ENCODE data around the gene GGA3.
"Not testable (repeated sequence)": the region's sequence is repeated elsewhere in the genome, so short reads cannot be mapped to it uniquely, and the experiment has no call there.

The GGA3 gene, protein sequence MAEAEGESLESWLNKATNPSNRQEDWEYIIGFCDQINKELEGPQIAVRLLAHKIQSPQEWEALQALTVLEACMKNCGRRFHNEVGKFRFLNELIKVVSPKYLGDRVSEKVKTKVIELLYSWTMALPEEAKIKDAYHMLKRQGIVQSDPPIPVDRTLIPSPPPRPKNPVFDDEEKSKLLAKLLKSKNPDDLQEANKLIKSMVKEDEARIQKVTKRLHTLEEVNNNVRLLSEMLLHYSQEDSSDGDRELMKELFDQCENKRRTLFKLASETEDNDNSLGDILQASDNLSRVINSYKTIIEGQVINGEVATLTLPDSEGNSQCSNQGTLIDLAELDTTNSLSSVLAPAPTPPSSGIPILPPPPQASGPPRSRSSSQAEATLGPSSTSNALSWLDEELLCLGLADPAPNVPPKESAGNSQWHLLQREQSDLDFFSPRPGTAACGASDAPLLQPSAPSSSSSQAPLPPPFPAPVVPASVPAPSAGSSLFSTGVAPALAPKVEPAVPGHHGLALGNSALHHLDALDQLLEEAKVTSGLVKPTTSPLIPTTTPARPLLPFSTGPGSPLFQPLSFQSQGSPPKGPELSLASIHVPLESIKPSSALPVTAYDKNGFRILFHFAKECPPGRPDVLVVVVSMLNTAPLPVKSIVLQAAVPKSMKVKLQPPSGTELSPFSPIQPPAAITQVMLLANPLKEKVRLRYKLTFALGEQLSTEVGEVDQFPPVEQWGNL

DNA sequence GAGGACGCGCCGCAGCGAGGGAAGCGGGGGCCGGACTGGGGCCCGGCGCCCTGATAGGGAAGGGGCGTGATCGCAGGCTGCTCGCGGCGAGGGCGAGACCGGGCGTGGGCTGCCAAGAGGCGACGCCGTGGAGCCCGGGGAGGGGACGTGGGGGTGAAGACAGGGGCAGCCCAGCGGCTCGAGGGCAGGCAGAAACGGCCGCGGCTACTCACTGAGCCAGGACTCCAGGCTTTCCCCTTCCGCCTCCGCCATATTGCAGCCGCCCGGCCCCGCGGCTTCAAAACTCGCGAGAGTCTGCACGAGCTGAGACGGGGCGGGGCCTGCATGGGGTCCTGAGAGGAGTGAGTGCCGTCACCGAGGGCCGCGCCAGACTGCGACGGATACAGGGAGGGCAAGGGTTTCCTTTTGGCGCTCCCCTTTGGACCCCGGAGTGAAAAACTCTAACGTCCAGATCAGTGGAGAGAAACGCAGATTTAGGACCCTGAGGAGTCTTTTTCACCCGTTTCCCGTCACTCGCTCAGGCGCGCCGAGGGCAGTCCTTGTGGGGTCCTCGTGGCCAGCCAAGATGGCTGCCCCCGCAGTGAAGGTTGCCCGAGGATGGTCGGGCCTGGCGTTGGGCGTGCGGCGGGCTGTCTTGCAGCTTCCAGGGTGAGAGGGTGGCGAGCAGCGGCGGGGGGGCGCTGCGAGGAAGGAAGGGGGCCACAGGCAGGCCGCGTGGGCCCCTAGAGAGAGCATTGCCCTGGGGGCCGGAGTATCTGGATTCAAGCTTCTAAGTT lies at the start of gene GGA3, which contains the start of gene MRPS7:
Gene GGA3 (minus strand): TSS at position 271 of the 776 bp plus-strand sequence. CDS start 19 bp downstream, at position 252.
Gene MRPS7 (plus strand): TSS at position 544 of the 776 bp plus-strand sequence. CDS start 22 bp downstream, at position 566.
- DNase-seq = peak; percentile 91 to 92

DNA sequence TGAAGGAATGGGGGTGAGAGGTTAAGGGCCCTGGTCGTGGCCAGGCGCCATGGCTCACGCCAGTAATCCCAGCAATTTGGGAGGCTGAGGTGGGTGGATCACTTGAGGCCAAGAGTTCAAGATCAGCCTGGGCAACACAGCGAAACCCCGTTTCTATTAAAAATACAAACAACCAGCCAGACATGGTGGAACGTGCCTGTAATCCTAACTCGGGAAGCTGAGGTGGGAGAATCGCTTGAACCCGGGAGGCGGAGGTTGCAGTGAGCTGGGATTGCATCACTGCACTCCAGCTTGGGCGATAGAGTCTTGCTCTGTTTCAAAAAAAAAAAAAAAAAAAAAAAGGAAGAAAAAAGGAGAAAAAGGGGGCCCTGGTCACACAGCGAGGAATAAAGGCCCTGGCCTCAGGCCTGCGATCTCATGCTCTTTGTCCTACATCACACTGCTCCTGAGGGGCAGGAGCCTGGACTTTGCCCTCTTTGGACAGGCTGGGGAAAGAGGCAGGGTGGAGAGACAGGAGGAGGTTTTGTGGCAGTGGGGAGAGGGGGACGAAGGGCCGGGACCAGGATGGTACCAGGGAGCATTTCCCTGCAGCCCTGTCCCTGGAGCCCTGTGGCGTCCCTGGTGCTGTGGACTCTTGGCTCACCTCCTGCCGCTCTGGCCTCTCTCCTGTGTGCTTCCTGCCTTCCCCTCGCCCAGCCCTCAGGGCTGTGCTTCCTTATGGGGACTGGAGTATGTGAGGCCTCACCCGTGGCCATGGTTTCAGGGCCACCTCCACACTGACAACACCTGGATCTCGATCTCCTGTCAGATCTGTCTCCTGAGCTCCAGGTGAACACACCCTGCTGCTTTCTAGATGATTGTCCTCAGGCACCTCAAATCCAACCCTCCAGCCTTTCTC lies 47.6 kb upstream of the GGA3 start:
- DNase-seq = no peak

DNA sequence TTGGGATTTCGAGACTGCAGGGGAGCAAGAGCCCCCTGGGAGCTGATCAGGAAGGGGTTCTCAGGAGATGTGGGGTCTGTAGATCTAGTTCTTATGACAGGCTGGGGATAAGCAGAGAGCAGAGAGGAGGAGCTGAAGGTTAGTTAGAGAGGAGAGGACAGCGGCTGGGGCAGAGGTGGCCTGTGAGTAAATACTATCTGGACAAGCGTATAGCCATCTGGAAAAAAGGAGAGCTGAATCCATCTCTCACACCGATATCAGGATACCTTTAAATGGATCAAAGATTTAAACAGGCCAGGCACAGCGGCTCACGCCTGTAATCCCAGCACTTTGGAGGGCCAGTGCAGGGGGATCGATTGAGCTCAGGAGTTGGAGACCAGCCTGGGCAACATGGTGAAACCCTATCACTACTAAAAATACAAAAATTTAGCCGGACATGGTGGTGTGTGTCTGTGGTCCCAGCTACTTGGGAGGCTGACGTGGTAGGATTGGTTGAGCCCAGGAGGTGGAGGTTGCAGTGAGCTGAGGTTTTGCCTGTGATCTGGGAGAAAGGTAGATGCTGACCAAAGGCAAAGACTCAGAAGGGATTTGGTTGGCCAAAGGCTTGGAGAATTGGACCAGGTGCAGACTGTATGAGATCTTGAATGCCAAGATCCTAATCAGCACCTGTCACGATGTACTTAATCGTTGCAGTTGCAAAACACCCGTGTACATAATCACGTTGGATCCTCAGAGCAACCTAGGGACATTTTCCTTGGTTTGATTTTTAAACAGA lies 46.7 kb upstream of the GGA3 start:
- DNase-seq = no peak

DNA sequence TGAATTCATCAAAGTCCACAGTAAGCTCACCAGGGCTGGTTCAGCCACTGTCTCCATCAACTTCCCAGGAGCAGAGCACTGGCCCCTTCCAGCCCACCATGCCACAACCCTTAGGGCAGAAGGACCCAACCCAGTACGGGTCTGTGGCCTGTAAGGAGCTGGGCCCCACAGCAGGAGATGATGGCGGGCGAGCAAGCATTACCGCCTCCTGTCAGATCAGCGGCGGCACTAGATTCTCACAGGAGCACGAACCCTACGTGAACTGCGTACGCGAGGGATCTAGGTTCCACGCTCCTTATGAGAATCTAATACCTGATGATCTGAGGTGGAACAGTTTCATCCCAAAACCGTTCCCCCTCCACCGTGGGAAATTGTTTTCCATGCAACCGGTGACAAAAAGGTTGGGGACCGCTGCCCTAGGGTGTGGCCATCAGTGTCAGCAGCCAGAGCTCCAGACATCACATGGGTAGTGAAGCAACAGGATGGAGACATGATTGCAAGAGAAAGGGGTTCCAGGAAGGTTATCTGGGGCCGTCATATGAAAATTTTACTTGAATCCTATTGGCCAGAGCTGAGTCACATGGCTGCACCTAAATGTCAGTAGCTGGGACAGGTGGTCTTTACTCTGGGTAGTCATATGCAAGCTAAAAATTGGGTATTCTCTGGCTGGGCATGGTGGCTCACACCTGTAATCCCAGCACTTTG lies 40.2 kb upstream of the GGA3 start:
- no peak for DNase-seq

DNA sequence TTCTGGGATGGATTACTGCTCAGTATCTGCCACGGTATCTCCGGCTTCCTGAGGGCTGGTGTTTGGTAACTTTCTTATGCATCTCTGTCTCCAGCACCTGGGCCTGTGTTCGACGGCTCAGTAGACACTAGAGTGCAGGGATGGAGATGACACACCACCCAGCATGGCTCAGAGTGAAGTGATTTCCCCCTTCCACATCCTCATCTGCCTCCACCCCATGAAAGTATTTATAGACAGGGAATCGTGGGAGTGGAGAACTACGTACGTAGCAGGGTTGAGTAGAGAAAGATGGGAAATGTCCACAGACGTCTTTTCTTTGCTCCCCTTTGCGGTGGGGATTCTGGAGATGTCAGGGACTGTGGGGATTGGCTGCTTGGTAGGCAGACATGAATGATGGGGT lies 39.6 kb upstream of the GGA3 start:
- DNase-seq = no peak

DNA sequence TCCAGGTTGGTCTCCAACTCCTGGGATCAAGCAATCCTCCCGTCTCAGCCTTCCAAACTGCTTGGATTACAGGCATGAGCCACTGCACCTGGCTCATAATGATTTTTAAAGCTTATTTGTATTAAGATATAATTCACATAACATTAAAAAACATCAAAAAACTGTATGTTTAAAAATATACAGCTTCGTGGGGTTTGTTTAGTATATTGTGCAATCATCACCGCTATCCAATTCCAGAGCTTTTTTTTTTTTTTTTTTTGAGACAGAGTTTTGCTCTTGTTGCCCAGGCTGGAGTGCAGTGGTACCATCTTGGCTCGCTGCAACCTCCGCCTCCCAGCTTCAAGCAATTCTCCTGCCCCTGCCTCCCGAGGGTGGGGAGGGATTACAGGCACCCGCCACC lies 38.9 kb upstream of the GGA3 start:
- no peak for DNase-seq

DNA sequence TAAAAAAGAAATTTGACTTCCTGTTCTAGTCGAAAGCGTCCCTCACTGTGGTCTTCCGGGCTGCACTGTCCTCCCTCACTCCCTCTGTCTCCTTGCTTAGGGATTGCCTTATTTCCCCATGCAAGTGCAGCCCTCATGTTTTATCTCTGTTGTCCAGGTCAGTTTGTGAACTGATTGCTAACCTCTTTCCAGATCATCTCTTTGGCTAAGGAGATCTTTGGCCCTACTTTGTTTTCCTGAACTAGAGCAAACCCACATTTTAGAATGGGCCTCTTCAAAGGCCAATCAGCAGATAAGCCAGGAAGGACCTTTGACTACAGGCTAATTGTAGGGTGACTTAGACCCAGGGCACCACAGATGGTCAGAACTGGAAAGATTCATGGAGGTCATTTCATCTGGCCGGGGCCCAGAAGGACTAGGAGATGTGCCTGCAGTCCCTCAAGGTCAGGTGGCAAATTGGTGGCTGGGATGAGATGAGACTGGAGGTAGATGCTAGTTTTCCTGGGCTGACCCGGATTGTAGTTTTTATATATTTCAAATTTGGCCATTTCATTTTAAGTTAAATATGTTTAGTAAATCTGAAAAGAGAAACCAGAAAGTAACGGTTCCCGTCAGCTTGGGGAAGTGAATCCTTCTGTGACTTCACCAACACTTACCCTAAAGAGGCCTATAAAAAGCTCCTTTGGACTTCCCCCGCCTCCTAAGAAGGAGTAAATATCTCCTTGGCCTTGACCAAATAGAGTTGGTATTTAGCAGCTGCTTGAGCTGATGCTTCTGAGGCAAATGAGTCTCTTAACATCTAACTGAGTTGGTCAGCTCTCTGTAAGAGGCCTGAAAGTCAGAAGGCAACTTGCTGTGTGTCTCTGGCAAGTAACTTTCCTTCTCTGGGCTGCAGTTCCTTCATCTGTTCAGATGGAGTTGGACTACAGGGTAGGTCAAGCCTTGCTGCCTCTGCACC lies 34.1 kb upstream of the GGA3 start:
- no peak for DNase-seq

DNA sequence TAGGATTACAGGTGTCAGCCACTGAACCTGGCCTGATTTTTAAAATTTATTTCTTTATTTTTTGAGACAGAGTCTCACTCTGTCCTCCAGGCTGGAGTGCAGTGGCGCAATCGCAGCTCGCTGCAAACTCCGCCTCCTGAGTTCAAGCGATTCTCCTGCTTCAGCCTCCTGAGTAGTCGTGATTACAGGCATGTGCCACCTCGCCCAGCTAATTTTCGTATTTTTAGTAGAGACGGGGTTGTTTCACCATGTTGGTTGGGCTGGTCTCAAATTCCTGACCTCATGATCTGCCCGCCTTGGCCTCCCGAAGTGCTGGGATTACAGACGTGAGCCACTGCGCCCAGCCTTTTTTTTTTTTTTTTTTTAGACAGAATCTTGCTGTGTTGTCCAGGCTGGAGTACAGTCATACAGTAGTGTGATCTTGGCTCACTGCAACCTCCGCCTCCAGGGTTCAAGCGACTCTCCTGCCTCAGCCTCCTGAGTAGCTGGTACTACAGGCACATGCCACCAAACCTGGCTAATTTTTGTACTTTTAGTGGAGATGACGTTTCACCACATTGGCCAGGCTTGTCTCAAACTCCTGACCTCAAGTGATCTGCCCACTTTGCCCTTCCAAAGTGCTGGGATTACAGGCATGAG lies 31.5 kb upstream of the GGA3 start:
- not testable (repeated sequence) for DNase-seq

DNA sequence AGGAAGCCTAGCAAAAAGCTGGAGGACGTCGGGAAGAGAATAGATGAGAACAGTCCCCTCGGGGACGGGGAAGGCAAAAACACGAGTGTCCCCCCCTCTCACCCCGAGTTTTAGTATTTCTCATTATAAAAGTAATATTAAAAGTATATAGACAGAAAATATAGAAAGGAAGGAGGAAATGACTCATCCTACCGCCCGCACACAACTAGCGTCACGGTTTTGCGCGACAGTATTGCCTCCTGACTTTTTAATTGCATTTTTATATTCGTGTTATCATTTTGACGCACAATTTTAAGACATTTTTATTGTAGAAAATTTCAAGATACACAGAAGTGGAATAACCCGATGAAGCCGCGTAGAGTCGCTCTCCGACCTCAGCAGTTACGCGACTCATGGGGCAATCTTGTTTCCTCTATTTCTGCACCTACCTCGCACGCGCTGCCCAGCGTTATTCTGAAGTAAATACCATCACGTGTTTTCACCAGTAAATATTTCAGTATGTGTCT lies 28.5 kb upstream of the GGA3 start:
- no peak for DNase-seq

DNA sequence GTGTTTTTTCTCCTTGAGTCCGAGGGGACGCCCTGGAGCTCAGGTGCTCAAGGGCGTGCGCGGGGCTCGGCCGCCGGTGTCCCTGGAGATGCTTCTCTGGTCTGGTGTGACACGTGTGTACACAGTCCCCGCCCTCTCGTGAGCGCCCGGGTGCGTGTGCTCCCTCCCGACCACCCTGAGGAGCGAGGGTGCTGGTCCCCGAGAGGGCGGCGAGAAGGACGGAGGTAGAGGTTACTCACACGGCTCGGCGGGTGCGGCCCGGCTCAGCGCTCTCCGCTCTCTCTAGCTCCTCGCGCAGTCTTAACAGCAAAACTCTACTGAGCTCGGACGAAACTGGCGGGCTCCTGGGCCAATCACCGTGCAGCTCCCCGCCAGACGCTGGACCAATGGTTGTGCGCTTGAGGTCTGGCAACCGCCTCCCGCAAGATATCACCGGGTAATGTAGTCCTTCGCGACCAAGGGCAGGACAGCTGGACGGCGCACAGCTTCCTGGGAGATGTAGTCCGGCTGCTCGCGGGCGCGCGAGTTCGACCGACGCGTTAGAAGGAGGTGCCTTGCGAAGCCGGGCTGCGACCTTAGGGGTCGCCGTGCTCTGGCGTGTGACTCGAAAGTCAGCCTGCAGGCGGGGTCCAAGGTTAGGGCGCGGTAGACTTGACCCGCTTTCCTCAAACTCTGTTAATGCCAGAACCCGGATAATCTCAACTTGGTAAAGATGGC lies 27.9 kb upstream of the GGA3 start, which contains the start of gene SLC25A19:
Gene SLC25A19 (minus strand): TSS at position 319 of the 717 bp plus-strand sequence. CDS start 2,669 bp downstream, outside the sequence.
- DNase-seq = peak; percentile 98 to 99

DNA sequence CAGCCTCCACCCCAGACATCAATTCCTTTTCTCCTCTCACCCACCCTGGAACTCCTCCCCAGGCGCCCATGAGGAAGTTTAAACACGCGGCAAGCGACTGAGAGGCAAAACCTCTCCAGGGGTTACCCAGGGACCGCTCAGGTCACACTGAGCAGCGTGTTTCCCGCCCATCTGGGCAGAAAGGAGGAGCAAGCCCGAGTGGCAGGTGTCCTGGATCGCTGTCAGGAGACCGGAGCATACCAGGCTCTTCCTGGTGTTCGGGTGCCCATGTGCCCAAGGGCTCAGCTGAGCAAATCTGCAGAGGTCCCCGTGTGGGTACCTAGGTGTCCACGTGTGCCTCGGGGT lies 27.3 kb upstream of the GGA3 start:
- DNase-seq = no peak

DNA sequence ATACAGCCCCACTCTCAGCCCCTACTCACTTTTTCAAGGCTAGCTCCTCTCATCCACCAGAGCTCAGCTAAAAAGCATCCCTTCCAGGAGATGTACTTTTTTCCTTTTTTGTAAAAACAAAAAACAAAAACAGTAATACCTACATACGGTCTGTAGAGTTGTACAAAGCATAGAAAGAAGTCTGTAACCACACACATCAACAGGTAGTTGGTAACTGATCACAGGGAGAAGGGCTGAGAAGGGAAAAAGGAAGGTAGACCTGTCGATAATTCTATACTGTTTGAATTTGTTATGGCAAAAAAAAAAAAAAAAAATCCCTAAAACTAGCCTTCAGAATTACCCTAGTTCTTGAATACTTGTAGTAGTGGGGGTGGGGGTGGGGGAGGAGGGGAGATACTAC lies 27.0 kb upstream of the GGA3 start:
- DNase-seq = no peak

DNA sequence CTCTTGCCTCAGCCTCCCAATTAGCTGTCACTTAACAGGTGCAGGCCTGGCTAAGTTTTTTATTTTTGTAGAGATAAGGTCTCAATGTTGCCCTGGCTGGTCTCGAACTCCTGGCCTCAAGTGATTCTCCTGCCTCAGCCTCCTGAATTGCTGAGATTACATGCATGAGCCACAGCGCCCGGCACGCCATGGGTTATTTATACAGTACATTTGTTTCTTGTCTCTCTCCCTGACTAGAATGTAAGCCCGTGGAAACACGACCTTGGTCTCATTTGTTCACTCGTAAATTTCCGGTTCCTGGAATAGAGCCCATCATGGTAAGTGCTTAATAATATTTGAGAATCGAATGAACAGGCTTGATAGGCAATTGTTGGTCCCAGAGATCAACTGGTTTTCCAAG lies 25.8 kb upstream of the GGA3 start:
- no peak for DNase-seq

DNA sequence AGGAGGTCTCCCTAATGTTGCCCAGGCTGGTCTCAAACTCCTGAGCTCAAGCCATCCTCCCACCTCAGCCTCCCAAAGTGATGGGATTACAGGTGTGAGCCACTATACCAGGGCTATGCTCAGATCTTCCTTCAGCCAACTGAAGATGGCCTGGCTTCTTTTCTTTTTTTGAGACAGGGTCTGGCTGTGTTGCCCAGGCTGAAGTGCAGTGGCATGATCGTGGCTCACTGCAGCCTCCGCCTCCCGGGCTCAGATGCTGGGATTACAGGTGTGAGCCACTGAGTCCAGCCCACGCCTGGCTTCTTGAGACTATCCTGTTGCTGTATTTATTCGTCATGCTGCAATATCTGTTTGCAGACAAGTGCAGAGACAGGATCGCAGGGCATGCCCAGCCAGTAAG lies 23.7 kb upstream of the GGA3 start:
- DNase-seq = no peak

DNA sequence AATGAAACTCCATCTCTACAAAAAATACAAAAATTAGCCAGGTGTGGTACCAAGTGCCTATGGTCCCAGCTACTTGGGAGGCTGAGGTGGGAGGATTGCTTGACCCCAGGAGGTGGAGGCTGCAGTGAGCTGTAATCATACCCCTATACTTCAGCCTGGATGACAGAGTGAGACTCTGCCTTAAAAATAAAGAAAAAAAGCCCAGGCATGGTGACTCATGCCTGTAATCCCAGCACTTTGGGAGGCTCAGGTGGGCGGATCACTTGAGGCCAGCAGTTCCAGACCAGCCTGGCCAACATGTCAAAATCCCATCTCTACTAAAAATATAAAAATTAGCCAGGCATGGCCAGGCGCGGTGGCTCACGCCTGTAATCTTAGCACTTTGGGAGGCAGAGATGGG lies 18.8 kb upstream of the GGA3 start:
- DNase-seq = not testable (repeated sequence)

DNA sequence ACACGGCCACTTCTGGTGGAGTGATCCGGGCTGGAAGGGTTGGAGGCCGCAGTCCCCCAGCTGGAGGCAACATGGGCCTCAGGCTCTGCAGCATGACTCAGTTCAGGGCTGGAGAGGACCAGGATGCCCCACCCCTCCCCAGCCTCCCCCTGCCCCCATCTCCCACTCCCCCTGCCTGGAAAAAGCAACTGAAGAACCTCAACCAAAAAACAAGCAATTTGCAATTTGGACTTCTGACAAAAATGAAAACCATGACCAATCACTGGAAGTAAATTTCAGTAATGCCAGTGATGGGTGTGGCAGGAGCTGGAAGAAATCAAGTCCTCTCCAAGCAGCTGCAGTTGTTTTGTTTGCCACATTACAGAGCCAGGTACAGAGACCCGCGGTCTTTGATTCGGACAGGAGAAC lies 16.3 kb upstream of the GGA3 start:
- DNase-seq = no peak

DNA sequence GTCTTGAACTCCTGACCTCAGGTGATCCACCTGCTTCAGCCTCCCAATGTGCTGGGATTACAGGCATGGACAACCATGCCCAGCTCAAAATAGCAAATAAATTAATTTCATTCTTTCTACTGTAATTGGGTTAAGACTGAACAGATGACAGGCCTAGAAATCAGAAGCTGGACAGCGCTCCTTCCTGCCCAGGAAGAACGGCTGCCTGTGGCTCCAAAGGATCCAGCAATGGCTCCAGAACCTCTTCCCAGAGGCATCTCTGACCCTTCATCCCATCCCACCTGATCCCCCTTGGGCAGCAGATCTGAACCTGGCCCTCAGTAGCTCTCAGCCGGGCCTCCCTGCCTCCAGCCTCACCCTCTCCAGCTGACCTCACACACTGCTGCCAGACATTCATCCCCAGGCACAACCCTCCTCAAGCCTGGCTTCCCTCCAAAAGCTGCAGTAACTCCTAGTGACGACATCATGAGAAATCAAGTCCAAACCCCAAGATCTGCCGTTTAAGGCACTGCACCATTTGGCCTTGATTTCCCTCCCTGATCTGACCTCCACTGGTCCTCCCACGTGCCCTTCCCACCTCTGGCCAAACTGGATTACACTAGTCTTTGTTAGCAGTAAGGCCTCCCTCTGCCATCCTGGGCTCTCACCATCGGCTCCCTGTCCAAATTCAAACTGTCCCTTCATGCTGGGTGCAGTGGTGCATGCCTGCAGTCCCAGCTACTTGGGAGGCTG lies 12.7 kb upstream of the GGA3 start:
- no peak for DNase-seq

DNA sequence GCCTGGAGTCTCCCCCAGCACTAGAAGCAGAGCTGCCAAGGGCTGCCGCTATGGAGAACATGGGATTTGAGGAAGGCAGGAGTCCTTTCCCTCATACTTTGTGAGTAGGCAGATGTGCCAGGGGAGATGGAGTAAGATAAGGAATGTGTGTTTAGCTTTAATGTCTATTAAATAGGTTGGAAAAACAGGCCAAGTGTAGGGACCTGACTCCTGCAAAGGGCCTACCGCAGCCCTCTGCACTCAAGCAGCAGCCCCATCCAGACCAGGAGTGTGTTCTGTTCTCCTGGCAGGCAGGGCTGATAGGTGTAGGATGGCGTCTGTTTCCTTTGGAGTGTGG lies 11.4 kb upstream of the GGA3 start:
- DNase-seq = no peak
